ENCODE measurements around the gene SUMO4.

The SUMO4 gene

DNA sequence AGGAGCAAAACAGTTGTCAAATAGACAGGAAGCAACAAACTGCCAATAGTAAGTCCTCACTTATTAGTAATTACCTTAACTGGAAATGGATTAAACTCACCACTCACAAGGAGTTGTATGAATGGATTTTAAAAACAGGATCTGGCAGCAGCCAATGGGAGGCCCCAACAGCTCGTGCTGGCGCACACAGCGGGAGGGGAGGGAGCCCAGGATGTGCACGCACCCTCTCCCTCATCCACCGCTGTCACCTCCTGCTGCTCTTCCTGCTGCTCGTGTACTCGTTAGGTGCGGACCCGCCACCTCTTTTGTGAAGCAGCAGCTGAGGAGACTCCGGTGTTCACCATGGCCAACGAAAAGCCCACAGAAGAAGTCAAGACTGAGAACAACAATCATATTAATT is at the start of gene SUMO4:
Gene SUMO4, plus strand, starts transcription at position 213 of the 400 bp plus-strand sequence. Its CDS starts 130 bp downstream, at position 343.
- no peak for DNase-seq

- no peak for DNase-seq
These were observed 46.1 kb upstream of the SUMO4 start for GRCh38 chr6:149354009-149354408.

- no peak for DNase-seq
These were observed 43.8 kb upstream of the SUMO4 start for GRCh38 chr6:149356081-149356750.

GRCh38 chr6:149357726-149358538 is 42.1 kb upstream of the SUMO4 start:
- no peak for DNase-seq

DNA sequence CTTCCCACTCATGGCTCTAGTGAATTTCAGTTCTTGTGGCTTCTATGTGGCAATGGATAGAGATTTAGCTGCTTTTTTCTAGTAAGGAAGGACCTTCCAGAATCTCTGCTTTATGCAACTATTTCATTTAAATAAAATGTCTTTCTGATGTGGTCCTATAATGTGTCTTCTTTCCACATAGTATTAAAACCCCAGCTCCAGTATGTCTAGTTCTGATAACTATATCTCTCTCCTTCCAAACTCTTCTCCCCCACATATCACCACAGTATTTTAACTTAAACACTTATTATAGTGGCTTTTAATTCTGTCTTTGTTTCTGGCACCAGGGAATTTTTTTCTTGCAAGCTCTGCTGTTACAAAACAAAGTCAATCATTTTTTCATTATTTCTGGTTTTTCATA is 40.6 kb upstream of the SUMO4 start:
- no peak for DNase-seq

GRCh38 chr6:149360536-149360935 is 39.5 kb upstream of the SUMO4 start:
- DNase-seq = no peak

DNA sequence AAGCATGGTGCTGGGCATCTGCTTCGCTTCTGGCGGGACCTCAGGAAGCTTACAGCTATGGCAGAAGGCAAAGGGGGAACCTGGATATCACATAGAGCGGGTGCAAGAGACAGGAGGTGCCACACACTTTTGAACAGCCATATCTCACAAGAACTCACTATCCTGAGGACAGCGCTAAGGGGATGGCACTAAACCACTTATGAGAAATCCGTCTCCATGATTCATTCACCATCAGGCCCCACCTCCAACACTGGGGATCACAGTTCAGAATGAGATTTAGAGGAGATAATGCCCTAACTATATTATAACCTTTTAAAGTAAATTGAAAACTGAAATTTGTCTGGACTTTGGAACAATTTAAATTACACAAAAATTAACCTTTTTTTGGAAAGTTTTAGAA is 37.8 kb upstream of the SUMO4 start:
- DNase-seq = no peak

- DNase-seq = no peak
These were observed 36.9 kb upstream of the SUMO4 start for GRCh38 chr6:149363154-149363553.

- no peak for DNase-seq
These were observed 35.5 kb upstream of the SUMO4 start for GRCh38 chr6:149364557-149364956.

DNA sequence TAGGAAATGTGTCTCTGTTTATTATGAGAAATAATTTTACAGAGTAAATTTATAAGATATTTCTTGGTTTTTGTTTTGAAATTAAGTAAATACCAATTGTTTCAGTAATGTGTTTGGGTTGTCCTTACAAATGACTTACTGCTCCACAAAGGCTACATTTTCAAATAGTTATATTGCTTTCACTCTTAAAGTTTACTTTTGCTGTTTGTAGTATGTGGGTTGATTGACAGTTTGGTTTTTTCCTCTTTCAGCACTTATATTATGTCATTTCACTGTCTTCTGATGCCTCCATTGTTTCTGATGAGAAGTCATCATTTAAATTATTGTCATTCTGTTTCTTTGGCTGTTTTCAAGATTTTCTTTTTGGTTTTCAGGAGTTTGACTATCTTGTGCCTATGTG is 34.9 kb upstream of the SUMO4 start:
- DNase-seq = no peak

DNA sequence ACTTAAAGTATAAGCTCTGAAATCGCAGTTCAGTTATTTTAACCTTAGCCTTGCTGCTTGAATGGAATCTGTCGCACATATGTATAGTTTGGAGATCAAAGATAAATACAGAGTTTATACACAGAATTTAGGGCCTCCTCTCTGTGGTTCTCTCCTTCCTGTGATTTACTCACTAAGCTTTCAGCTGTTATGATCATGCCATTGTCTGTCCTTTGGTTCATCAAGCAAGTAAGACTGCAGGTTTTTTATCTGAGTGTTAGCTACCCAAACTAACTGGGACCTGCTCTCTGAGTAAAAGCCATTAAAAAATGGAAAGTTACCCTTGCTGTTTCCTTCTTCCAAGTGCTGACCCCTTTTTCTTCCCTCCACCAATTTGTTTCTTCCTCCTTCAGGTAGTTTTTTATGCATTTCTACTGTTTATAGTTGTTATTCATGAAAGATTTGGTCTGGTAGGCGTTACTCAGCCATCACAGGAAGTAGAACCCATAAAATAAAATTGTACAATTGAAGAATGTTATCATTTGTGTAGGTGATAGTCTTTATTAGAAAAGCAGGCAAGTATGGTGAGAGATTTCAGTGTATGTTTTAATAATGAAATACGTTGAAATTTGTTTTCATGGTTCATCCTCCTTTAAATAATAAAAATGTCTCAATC is 33.7 kb upstream of the SUMO4 start:
- no peak for DNase-seq

GRCh38 chr6:149368065-149368464 is 32.0 kb upstream of the SUMO4 start:
- DNase-seq = no peak

DNA sequence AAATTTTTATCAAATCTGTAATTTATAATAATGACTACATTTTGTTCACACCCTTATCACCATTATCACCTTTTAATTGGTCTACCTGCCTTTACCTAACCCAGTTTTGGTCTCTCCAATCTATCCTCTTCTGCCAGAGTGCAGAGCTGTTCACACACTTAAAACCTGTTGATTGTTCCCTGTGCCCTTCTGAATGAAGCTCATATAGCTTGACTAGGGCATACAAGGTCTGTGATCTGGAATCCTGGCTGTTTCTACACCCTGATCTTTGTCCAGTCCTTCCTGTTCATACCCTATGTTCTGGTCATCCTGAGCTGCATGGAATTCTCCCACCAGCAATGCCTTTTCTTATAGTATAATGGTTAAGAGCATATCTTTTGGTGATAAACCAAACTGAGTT is 28.9 kb upstream of the SUMO4 start:
- DNase-seq = no peak

DNA sequence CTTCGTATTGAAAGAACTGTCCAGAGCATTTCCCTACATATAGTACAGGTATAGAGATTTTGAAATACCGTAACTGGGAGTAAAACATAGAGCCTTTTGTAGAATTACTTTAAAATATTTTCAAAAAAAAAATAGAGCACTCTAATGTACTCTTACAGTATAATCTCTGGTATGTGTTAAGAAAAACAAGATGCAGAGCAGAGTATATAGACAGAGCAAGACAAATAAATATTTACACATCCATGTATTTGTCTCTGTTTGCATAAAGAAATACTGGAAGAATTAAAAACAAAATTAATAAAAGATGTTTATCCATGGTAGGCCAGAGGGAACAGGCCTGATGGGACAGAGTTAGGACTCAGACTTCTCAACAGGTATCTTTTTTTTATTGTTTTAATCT is 28.0 kb upstream of the SUMO4 start:
- no peak for DNase-seq

GRCh38 chr6:149373511-149373910 is 26.6 kb upstream of the SUMO4 start:
- no peak for DNase-seq

DNA sequence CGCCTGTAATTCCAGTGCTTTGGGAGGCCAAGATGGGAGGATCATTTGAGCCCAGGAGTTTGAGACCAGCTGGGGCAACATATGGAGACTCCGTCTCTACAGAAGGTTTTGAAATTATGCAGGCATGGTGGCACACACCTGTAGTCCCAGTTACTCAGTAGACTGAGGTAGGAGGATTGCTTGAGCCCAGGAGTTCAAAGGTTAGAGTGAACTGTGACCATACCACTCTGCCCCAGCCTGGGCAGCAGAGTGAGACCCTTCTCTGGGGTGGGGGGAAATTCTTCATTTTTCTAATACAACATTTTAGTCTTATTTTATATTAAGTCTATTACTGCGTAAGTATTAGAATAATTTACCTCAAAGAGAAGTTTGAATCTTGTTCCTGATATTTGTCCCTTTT is 20.1 kb upstream of the SUMO4 start:
- no peak for DNase-seq

GRCh38 chr6:149380523-149380922 is 19.5 kb upstream of the SUMO4 start:
- no peak for DNase-seq

DNA sequence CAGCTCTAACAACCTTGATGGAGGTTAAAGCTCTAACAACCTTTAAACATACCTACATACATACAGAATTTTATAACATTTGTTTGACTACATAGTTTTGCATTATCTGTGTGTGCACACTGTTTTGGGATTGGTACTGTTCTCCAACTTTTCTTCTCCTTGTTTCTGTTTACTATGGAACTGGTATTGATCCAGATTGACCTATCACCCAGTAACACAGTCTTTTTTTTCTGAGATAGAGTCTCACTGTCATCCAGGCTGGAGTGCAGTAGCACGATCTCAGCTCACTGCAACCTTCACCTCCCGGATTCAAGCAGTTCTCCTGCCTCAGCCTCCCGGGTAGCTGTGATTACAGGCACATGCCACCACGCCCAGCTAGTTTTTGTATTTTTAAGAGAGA is 16.7 kb upstream of the SUMO4 start:
- DNase-seq = no peak

- DNase-seq = no peak
These were observed 15.6 kb upstream of the SUMO4 start for GRCh38 chr6:149384464-149384863.

DNA sequence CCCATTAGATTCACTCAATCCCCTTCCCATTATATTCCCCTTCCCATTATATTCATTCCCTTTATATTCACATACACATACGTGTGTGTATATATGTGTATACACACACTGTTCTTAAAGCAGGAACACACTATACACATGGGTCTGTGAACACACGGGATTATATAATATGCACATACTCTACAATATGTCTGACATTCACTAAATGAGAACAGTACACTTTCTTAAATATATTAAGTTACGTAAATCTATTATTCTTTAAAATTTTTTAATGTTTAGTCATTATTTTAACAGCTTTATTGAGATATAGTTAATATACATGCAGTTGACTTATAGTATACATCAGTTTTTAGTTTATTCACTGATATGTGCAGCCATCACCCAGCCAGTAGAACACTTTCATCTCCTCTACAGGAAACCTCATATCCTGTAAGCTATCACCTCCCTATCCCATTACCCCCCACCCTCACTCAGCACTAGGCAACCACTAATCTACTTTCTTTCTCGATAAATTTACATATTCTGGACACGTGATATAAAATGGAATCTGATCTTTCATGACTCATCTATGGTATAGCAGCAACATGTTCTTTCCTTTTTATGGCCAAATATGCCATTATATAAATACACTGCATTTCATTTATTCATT is 13.9 kb upstream of the SUMO4 start:
- DNase-seq = no peak

- no peak for DNase-seq
These were observed 12.1 kb upstream of the SUMO4 start for GRCh38 chr6:149387779-149388512.

GRCh38 chr6:149389509-149390297 is 10.4 kb upstream of the SUMO4 start:
- DNase-seq = no peak
